Suprapubic skin (tissue), 3 donors: ENCODE results near the gene OSTF1.

Experiments
- EP300 ChIP-seq: sonication (generic); formaldehyde crosslinking; IDR thresholded peaks from one replicate; pipeline ENCODE4 v1.6.1; 2017; ENCODE audit warnings: antibody characterized with exemption
- POLR2A ChIP-seq, 2 donors: fragments of 450-650 bp; IDR thresholded peaks; one replicate each; pipeline ENCODE4 v1.6.1; 2017; ENCODE audit warnings: antibody characterized with exemption in 2 of 2, mild to moderate bottlenecking in 2 of 2, moderate library complexity in 2 of 2
- TF ChIP-seq, protein P1 (sequence below), 2 donors: fragments of 200-600 bp in 1 of 2; fragments of 450-650 bp in 1 of 2; sonication (generic) in 1 of 2; IDR thresholded peaks; one replicate each; pipeline ENCODE4 v1.5.1; 2016 to 2019; ENCODE audit warnings: antibody characterized with exemption in 2 of 2, mild to moderate bottlenecking in 1 of 2, moderate library complexity in 1 of 2

DNA sequence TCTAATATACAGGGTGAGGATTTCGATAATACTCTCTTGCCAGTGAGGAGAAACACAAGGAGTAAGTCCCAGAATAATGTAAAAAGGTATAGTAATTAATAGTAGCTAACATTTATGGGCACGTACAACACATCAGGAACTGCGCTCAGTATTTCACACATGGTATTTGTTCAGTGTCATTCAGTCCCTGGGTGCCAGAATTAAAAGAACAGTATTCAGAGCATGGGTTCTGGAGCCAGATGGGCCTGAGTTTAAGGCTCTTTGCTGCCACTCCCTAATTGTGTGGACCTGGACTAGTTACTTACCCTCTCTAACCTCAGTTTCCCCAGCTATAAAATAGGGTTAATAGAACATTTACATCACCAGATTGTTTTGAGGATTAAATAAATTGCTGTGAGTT, 16.3 kb downstream of the OSTF1 start:
- TF ChIP-seq, protein P1, sequence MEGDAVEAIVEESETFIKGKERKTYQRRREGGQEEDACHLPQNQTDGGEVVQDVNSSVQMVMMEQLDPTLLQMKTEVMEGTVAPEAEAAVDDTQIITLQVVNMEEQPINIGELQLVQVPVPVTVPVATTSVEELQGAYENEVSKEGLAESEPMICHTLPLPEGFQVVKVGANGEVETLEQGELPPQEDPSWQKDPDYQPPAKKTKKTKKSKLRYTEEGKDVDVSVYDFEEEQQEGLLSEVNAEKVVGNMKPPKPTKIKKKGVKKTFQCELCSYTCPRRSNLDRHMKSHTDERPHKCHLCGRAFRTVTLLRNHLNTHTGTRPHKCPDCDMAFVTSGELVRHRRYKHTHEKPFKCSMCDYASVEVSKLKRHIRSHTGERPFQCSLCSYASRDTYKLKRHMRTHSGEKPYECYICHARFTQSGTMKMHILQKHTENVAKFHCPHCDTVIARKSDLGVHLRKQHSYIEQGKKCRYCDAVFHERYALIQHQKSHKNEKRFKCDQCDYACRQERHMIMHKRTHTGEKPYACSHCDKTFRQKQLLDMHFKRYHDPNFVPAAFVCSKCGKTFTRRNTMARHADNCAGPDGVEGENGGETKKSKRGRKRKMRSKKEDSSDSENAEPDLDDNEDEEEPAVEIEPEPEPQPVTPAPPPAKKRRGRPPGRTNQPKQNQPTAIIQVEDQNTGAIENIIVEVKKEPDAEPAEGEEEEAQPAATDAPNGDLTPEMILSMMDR (IDR thresholded peaks at IDR 0.05), result no peak
- no peak for TF ChIP-seq POLR2A (IDR thresholded peaks at IDR 0.05)
- no peak for TF ChIP-seq EP300
